ENCODE results near the gene CCNI2. TPM values are rescaled to one million over a fixed set of nuclear protein-coding genes. Genes with fewer than 3 reads are reported as not detected.

Gene CCNI2
- total RNA-seq, 1 donor from 2014 or later = 0.30 TPM

GRCh38 chr5:132765311-132766019 lies 18.2 kb downstream of the CCNI2 start:
- no peak for DNase-seq

GRCh38 chr5:132766020-132766805 lies 19.0 kb downstream of the CCNI2 start:
- DNase-seq = no peak

GRCh38 chr5:132766806-132767055 lies 19.5 kb downstream of the CCNI2 start:
- no peak for DNase-seq

DNA sequence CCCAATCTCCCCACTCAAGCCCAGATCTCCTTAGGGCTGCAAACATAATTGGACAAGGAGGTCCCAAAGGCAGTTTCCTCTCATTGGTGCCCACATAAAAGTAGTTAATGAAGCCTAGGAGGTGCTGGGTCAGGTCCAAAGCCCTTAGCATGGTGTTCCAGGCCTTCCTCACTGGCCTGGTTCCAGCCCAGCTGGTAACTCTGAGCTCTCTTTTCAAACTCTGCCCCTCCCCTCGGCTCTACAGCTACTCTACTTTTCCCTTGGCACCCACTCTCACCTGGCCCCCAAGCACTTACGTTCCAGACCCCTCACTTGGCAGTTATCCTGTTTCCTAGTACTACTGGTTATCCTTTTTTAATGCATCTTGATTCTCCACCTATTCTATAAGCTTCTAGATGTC lies 19.9 kb downstream of the CCNI2 start:
- DNase-seq = no peak

DNA sequence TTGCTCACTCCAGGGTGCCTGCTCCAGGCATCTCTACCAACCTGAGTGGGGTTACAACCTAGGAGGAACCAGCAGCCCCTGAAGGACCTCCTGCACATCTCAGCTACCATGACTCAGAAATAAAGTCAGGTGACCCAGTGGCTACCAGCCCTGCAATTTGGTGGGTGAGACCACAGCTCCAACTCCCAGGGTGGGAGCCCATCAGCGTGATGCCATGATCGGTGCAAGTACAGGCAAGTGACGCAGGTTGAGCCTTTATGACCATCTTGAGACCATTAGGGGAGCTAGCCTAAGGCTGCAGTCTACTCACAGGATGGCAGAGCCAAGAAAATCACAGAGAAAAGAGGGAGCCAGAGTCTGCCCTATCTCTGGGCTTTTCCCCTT lies 21.3 kb downstream of the CCNI2 start:
- DNase-seq = no peak

DNA sequence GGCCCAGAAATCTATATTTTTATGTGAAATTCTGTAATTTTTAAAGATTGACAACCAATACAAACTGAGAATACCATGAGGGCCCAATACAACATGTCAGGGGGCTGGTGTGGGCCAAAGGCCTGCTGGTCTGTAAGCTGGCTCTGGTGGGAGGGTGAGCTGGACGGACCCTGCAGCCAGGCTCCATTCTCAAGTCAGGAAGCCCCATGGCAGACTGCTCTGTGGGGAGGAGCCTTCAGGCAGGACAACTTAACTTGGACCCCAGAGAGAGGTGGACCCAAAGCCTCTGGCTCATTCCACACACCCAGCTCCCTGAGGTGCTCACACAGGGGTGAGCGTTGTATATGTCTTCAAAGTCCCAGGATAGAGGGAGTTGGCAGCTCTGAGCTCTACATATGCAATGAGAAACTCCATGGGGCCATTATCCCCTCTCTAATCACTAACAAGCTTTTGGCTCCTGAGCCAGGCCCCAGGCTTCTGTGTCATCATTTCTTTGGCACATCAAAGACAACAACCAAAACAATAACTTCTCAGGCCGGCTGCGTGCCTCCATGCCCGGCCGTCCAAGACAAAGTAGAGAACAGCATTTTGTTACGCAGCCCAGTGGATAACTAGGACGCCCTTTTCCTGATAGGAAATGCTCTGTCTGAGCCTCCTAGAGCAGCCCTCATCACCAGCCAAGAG lies 23.4 kb downstream of the CCNI2 start:
- no peak for DNase-seq

DNA sequence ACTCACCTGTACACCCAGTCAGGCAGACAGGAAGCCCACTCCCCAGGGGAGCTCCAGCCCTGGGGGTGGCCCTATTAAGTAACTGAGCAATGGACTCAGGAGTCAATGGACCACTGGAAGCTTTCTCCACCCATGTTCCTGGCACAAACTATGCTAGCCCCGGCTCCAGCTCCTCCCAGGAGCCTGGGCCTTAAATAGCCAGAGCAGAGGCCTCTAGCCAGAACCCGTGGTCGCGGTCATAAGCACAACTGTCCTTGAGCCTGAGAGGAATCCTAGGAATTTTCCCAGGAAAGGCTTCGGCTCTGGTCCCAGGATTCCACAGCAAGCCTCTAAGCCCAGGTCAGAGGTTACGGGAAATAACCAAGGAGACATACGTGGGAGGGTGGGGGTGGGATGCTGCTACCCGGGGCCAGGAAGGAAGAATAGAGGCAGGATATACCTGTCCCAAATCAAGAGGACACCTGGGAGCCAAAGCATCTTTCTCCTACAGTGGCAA lies 24.3 kb downstream of the CCNI2 start:
- no peak for DNase-seq

GRCh38 chr5:132772291-132773070 lies 25.3 kb downstream of the CCNI2 start:
- DNase-seq = no peak

GRCh38 chr5:132773114-132773513 lies 25.9 kb downstream of the CCNI2 start:
- DNase-seq = no peak

GRCh38 chr5:132773601-132774355 lies 26.6 kb downstream of the CCNI2 start:
- DNase-seq = no peak

DNA sequence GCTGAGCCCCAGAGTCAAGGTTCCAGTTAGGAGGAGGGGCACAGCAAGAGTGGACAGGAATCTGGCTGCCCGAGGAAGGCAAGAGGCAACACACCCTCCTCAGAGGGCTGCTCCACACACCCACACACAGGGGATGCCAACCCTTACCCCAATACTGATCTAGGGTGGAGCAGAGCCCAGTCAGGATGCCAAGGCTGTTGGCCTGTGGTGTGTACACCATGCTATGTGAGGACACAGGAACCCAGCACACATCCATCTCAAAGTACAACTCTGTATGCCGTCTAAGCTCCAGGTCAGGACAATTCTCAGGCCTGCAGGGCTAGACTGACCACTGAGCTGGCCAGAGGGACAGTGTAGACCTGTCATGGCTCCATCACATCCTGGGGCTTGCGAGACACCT lies 27.2 kb downstream of the CCNI2 start:
- DNase-seq = no peak

GRCh38 chr5:132774896-132775295 lies 27.7 kb downstream of the CCNI2 start:
- DNase-seq = no peak

DNA sequence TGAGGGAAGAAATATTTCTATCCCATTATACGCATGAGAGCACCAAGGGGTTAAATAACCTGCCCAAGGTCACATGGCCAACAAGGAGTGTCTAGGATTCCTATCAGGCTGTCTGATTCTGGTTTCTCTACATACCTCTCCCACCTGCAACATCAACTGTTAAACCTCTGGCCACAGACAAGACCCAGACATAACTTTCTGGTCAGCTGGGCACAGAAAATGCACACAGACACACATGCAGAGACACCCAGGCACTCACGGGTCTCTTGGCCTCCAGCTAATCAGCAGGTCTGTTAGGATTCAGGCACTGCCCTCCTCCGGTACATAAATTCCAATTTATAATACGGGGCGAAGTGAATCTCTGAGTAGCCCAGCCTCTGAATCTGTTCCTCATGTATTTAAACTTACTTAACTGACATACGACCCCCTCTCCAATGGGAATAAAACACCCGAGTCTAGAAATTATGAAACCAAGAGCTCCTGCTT lies 28.3 kb downstream of the CCNI2 start:
- DNase-seq = no peak

DNA sequence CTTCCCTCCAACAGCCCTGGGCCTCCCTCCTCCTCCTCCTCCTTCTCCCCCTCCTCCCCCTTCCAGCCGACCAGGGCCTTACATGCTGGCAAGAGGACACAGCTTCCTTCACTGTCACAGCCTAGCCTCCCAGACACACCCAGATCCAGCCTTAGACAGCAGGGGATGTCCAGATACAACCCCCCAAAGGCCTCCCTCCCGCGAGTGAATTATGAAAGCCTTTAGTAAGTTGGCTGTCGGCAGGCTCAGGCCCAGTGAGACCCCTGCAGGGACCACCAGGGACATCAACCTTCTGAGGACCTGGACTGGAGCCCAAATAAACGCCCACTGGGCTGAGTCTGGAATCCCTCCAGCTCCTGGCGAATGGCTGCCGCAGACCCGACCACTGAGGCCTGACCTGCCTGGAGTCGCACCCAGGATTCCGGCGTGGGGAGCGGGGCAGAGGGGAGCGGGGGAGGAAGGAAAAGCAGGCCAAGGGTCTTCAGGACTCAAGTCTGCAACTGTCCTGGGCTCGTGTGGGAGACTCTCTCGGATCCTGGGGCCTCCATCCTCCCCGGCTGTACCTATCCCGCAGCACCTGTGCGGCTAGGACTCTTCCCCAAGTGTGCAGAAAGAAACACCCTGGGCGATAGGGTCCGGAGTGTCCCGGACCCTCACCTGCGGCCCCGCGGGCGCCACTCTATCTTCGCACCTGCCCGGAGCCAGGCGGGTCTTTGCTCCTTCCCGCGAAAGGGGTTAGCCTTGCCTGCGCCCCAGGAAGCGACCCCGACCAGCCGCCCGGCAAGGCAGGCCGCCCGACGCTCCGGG lies 29.1 kb downstream of the CCNI2 start:
- DNase-seq = peak; percentile 33

DNA sequence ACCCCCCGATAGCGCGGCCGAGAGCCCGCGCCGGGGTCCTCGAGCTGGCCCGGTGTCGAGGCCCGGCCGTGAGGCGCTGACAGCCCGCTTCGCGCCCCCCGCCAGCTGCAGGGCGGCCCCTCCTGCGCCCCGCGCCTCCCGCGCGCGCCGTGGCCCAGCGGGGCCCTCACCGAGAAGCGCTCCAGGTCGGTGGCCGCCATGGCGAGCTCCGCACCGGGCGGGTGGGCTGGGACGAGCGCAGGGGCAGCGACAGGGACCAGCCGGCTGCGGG lies 29.6 kb downstream of the CCNI2 start:
- no peak for DNase-seq

DNA sequence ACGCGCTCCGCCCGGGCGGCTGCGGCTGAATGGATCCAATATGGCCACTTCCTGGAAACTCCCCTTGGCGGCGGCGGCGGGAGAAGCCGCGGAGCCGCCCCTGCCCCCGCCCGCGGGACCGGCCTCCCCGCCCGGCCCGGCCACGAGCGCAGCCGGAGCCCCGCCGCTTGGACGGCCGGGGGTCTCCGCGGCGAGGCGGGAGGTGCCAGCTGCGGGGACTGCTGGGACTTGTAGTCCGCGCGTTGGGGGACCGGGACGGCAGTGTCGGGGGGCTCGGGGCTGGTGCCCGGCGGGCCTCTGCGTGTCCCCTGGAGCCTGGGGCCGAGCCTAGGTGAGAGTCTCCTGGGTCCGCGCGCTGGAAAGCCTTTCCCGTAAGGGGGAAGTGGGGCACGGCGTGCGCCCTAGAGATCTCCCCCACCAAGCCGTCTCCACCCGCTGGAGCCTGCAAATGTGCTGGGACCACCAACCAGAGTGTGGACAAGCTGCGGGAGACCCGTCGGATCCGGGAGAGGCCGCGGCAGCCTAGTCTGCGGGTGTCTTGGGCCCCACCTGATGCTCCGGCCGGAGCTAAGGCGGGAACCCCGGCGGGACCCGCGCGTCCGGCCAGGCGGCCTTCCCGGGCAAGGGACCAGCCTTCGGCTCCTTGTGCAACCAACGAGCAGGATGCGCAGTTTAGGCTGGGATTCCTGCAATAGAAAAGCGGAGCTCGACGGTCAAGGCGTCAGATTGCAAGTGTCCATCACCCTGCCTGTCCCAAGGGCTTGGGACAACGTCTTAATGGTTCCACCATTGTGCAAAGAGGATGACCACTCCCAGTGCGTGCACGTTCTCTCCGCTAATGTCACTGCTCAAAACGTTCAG lies 30.2 kb downstream of the CCNI2 start, which contains the start of gene SEPTIN8:
Gene SEPTIN8 (minus strand): TSS at position 31 of the 861 bp plus-strand sequence. CDS start 102 bp downstream, outside the sequence.
- no peak for DNase-seq

- no peak for DNase-seq
These were observed 30.9 kb downstream of the CCNI2 start for GRCh38 chr5:132778129-132778528.

DNA sequence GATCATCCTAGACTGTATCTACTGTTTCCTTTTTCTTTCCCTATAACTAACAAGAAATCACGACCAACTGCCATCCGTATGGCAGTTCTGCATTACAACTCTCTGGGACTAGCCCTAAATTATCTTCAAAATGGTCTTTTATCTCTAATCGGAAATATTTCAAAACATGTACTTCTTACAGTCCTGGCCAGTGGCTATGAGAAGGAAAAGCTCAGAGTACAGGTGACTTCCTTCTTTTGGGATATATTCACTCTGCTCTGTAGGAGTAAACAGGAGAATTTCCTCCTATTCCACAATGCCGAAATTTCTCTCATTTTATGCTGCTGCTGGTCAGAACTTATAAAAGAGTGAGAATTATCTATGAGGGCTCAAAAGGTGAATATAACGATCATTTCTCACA lies 31.6 kb downstream of the CCNI2 start:
- no peak for DNase-seq

DNA sequence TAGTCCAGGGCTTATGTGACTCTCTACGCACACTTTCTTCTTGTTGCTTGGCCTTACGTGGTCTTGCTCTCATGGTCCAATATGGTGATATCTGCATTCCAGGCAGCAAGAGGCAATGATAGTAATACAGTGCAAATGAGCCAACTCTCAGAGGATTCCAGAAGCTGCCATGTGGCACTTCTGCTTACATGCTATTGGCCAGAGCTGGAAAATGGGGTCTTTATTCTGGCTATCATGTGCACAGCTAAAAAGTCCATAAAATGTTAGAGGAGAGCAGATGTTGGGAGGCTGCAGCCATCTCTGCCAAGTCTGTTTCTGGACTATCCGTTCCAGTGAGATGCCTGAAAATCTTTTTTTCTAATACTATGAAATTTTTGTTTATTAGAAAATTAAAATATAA lies 32.7 kb downstream of the CCNI2 start:
- no peak for DNase-seq

- no peak for DNase-seq
These were observed 33.4 kb downstream of the CCNI2 start for GRCh38 chr5:132780577-132780976.
